Activated CD4-positive, alpha-beta T cell treated with anti-CD3 and anti-CD28 coated beads, Interleukin-2, amount 50 U/mL, for 1 hour (primary cell): Measurements from ENCODE around the gene PTPN9.
"Not testable (repeated sequence)": the region's sequence is repeated elsewhere in the genome, so short reads cannot be mapped to it uniquely, and the experiment has no call there.

Experiments used
- DNase-seq: peaks from one replicate; pipeline ENCODE4 v3.0.0-alpha.2; 2020

PTPN9 gene

DNA sequence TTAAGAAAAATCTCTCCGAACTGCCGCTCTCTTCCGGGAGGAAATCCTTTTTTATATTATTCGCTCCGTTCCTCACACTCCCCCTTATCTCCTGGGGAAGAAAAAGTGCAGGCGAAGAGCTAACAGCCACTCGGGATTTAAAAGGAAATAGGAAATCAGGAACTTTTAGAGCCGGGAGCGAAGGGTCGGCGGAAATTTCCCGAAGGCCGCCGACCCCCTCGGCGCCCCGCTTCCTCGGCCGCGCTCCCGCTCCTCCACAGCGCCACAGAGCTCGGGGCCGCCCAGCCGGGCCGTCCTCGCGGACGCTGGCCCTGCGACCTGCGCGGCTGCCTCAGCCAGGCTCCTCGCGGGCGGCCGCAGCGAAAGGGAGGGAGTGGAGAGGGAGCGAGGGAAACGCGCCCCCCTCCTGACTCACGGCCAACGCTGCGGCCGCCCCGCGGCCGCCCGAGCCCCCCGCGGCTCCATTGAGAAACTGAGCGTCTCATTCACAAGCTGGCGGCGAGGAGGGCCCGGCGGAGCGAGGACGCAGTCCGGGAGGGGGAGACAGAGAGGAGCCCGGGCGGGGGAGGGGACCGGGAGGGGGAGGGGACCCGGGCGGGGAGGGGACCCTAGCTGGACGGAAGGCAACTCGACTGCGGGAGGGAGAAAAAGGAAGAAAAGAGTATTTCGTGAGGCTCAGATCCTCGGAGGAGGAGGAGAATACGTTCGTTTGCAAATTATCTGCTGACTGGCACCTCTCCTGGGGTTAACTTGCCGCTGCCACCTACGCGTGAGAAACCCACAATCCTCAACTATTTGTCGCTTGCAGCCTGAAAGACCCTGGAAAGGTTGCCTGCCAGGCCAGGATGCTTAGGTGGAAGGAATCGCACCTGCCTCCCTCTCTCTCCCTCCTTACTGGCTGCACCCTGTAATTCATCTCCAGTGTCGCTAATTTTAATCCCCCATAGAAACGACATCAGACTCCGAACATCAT lies at the start of gene PTPN9:
PTPN9 (minus strand) TSS at position 368 of the 973 bp plus-strand sequence. CDS start 539 bp downstream, outside the sequence.
- DNase-seq, result peak; percentile 66

DNA sequence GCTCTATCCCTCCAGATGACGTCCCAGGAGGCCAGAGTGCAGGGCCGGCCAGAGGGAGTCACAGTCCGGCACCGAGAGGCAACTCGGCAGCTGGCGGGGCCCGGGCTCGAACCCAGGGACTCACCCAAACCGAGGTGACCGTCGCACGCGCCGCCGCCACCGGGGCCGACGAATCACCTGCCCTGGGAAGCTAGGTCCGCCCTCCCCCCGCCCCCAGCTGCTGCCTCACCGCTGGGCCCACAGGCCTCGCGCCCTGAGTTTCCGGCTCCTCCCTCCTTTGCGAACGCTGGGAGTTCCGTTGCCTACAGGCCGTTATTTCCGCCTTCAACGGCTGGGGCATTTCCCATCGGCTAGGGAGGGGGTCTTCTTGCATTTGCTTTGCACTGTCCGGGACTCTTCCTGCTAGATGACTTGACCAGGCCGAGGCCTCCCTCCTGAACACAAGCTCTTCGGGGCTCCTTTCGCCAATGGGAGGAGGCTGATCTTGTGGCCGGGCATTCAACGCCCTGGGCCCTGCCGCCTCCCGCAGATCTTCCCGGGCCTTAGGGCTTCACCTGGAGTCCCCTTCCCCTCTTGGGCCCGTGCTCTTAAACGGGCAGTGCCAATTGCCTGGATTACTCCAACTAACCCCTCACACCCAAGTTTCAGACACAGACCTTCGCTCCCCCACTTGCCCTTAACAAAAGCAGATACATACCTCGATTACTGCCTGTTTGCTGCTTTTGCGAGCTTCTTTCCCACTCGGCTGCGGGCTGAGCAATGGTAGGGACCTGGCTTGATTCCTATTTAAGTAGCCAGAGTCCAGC lies 46.6 kb upstream of the PTPN9 start, which contains the start of gene SNUPN:
SNUPN (minus strand) TSS at position 184 of the 806 bp plus-strand sequence. CDS start 4,674 bp downstream, outside the sequence.
- peak; percentile 93 for DNase-seq

GRCh38 chr15:75622505-75622904 lies 43.4 kb upstream of the PTPN9 start:
- DNase-seq, result no peak

DNA sequence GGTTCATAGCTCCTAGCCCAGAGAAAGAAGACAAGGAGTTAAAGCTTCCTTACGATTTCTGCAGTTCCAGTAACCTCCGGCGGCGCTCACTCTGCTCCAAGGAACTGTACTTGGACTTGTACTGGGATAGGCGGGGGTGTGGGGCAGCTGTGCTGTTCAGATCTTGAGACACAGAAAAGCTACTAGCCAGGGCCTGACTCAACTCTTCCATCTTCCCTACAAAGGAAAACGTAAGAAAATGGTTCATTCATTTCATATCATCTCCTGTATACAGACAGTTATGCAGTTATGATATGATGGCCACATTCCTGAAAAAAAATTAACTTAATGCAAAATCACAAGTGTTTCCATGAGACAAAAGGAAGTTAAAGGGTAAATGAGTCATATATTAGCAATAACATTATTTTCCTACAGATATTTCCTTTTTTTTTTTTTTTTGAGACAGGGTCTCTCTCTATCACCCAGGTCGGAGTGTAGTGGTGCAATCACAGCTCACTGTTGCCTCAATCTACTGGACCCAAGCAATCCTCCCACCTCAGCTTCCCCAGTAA lies 41.8 kb upstream of the PTPN9 start:
- no peak for DNase-seq

DNA sequence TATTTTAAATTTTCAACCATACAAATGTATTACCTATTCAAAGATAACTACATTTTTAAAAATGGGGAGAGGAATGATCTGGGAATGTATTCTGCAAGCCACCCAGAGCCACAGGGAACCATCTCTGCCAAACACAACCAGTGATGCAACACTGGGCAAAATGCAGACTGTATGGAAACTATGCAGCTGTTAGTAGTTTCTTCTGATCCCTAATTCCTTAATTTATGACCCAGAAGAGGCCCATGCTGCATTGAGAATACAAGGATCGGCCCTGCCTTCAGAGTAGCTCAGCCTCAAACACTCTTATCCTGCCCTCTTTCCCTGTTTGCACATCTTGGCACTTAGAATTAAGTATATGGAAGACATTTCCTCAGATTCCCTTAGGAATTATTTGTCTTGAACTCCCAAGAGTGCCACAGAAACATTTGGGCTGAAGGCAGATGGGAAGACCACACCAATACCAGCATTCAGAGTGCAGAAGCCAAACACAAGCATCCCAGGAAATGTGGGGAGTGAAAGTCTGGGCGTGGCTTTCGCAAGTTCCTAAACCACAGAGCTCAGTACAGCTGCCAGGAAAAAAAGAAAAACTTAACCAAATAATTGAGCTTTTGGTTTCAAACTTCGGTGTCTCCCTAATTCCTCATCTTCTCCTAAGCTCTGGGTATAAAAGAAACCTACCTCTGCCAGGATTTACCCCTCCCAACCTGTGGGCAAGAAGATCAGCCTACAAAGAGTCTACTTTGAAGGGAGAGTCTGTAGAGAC lies 41.1 kb upstream of the PTPN9 start:
- DNase-seq, result no peak

DNA sequence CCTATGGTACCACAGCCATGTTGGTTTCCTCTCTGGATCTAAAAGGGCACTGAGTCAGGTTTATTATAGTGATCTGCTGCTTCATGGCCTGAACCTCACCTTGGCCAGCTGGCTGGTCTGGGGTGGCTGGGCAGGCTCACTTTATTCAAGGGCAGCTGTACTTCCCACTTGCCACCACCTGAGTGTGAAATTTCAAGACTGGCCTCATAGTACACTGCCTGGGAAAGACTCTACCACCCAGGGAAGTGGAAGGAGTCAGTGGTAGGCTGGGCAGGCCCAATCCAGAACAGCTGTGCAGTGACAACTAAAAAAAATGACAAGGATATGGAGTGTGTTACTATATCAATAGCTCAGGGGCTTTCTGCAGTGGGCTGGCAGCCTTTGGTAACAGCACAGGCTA lies 37.7 kb upstream of the PTPN9 start:
- no peak for DNase-seq

- DNase-seq, result no peak
Measured at GRCh38 chr15:75606711-75607699, 27.9 kb upstream of the PTPN9 start.

DNA sequence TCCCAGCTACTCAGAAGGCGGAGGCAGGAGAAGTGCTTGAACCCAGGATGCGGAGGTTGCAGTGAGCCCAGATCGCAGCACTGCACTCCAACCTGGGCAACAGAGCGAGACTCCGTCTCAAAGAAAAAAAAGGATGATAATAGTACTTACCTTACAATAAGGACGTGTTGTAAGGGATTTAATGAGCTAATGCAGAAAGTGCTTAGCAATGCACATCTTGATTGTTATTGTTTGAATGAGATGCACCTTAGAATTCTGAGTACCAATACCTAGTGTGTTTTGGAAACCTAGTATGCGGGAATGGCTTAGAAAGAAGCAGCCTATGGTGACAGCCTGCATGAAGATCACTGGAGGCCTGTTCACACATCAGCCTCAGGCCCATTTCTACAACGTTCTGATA lies 26.9 kb upstream of the PTPN9 start:
- no peak for DNase-seq

- DNase-seq, result no peak
Measured at GRCh38 chr15:75599401-75599800, 20.3 kb upstream of the PTPN9 start.

- no peak for DNase-seq
Measured at GRCh38 chr15:75598361-75598760, 19.2 kb upstream of the PTPN9 start.

DNA sequence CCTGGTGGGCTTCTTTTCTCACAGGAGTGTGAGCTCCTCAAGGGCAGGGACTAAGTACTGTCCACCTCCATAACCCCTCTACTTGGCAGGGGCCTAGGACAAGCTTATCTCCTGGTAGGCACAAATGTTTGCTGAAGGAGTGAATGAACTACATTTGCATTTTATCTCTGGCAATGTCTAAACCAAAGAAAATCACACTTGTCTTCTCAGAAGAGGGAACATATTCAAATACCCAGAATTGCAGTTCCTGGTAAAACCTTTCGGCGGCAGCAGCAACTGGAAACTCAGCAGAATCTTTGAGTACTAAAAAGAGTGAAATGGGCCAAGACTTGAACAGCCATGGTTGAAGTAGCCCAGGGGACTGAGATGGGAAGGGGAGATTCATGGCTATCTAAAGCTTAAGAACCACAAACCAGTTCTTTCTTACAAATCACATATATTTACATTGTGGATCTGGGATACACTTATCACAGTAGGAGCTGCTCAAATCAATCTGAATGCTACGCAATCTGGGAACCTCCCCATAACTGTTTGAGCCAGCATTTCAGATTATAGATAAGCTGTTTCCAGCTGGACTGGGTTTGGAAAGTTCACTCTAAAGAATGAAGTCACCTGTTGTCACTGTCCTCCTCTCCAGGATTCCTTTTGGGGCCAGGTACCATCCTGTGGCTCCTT lies 18.7 kb upstream of the PTPN9 start:
- peak; percentile 38 for DNase-seq

GRCh38 chr15:75596703-75597345 lies 17.7 kb upstream of the PTPN9 start:
- DNase-seq, result no peak

GRCh38 chr15:75594276-75594675 lies 15.2 kb upstream of the PTPN9 start:
- DNase-seq, result no peak

- no peak for DNase-seq
Measured at GRCh38 chr15:75591655-75592364, 12.7 kb upstream of the PTPN9 start.

DNA sequence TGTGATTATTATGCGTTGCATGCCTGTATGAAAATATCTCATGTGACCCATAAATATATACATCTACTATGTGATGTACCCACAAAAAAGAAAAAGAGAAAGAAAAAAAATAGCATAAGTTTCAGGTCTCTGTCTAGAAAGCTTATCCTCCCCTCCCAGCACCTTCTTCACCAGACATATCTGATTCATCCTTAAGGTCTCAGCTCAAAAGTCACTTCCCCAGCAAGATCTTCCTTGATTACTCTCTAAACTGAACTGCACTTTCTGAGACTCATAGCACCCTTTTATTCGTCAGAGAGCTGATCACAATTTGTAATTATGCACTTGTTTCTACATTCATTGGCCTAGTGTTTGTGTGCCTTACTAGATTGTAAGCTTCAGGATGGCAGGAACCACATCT lies 11.1 kb upstream of the PTPN9 start:
- DNase-seq, result no peak

- no peak for DNase-seq
Measured at GRCh38 chr15:75589071-75589470, 10.0 kb upstream of the PTPN9 start.

DNA sequence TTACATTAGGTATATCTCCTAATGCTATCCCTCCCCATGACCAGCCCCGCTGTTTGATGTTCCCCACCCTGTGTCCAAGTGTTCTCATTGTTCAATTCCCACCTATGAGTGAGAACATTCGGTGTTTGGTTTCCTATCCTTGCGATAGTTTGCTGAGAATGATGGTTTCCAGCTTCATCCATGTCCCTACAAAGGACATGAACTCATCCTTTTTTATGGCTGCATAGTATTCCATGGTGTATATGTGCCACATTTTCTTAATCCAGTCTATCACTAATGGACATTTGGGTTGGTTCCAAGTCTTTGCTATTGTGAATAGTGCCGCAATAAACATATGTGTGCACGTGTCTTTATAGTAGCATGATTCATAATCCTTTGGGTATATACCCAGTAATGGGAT lies 7.3 kb upstream of the PTPN9 start:
- DNase-seq, result not testable (repeated sequence)

DNA sequence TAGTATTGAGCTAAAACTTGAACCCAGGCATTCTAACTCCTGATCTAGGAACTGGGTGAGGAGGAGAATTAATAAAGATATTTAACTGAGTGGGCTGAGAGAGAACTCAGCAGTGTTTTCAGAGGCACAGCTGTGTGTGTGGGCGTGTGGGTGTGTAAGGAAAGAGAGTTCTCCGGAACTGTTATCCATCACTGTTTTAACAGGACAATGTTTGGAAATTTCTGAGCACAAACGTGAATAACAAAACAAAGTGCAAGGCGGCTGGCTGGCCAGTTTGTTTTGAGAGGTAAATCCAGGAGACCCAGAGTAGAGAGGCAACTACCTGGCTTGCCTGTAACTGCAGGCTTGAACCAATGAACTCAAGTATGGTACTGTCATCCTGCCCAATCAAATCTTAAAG lies 5.0 kb upstream of the PTPN9 start:
- DNase-seq, result no peak

DNA sequence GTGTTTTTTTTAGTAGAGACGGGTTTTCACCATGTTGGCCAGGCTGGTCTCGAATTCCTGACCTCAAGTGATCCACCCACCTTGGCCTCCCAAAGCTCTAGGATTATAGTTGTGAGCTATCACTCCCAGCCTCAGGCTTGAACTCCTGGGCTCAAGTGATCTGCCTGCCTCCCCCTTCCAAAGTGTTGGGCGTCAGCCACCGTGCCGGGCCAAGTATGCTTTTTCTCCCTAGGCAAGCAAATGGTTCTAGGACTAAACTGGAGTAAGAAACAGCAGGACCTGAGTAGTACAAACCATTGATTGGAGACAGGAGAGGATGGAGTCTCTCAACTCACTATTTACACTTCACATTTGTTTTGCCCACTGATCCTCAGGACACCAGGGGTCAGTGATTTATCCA lies 4.6 kb upstream of the PTPN9 start:
- no peak for DNase-seq
